GM18868 (cell line): Measurements from ENCODE around the gene UBA5.
A peak's percentile ranks its signal among the peaks of the same experiment; 100 is the strongest.

ENCODE experiments used
- ATAC-seq: cut with Tn5 transposase; IDR thresholded peaks from one replicate; pipeline ENCODE4 v1.9.1; 2021; ENCODE audit warnings: mild to moderate bottlenecking, moderate library complexity; ENCODE audit not compliant: unreplicated experiment

The UBA5 gene

DNA sequence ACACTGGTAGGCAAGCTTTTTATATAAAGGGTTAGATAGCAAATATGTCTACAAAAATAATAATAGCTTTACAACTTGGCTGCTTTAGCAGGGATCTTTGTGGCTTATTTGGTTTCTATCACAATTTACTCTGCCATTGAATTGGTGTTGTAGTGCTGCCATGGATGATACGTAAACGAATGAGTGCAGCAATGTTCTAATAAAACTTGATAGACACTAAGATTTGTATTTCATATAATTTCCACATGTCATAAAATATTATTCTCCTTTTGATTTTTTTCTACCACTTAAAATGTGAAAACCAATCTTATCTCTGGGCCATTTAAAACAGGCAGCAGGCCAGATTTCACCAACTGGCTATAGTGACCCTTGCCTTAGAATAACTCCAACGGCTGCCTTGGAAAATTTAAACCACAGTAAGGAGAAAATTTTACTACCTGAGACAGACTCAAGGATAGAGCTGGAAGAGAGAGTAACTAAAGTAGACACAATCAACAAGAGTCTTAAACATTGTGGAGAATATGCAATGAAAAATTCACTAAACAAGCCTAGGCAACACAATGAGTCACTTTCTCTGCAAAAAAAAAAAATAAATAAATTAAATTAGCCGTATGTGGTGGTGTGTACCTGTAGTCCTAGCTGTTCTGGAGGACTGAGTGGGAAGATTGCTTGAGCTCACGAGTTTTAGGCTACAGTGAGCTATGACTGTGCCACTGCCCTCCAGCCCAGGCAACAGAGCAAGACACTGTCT, 54.0 kb downstream of the UBA5 start:
- no peak for ATAC-seq

DNA sequence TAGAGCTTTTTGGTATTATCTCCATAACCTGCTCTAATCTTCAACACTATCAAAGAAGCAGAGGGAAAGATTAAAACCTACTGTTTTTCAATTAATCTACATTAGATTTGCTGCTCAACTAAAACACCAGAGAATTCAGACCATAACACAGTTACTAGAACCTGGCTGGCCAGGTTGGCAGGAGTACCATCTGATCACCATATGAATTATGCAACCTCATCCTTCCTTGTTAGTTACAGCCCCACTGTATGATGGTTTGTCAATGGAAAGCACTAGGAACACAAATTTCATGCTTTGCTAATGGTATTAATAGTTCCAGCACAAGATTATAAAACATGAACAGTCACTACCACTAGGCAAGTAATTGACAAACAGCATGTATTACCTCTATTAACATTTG, 56.2 kb downstream of the UBA5 start:
- ATAC-seq, result no peak

DNA sequence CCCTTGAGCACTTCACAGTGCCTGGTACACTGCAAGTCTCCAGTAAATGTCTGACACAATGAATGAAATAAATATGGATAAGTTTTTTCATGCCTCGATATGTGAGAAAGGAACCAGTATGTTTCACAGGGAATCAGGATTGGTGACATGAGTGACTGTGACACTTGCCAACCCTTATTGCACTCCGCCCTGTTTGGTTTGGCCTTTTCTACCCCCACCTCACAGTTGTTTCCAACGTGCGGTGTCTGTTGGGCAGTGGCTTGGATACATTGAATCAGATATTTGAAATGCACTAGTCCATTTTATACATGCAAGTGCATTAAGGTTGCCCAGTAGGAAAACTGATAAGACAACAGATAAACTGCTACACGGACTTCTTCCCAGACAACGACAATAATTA, 60.1 kb downstream of the UBA5 start:
- no peak for ATAC-seq

DNA sequence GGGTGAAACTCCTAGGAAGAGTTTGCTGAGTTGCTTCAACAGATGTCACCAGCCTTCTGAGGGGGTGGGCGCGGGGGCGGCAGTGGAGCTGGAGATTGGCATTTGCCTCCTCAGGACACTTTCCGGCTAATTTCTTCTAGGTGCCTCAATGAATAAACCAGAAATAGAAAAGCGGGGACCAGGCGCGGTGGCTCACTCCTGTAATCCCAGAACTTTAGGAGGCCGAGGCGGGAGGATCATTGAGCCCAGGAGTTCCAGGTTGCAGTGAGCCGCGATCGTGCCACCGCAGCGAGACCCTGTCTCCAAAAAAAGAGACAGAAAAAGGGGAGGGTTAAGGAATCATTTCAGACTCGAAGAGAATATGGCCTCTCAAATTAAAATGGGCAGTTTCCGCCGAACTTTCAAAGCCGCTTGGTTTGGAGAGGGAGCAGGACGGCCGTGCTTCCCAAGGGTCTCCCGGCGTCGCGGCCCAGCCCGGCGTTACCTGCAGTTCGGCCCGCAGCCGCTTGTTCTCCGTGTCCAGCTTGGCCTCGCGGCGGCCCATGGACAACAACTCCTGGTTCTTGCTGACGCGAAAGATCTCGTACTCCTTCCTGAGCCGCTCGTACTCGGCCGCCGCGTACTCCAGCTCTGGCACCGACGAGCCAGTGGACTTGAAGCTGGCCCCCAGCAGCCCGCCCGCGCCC, 61.5 kb downstream of the UBA5 start:
- peak; percentile 5 for ATAC-seq

DNA sequence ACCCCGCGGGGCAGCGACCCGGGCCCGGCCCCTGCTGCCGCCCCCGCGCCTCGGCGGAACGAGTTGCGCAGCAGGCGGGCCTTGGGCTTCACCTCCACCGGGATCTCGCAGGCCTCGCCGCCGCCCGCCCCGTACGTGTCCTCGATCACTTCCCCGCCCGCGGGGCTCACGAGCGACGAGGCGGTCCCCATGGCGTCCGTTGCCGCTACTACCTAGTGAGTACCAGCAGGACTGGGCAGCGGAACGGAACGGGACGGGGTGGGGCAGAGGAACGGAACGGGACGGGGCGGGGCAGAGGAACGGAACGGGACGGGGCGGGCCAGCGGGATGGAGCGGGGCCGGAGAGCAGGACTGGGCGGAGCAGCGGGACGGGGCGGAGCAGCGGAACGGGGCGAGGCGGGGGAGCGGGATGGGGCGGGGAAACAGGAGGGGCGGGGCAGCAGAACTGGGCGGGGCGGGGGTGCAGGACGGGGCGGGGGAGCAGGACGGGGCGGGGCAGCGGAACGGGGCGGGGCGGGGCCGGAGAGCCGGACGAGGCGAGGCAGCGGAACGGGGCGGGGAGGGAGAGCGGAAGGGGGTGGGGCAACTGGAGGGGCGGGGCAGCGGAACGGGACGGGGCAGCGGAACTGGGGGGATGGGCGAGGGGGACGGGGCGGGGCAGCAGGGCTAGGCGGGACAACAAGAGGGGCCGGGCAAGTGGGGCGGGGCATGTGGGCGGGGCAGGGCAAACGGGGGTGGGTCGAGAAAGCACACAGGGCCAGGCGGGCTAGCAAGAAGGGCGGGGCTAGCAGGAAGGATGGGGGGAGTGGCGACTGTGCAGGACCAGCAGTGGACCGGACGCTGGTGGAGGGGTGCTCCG, 62.3 kb downstream of the UBA5 start, which contains the start of gene NPHP3:
Gene NPHP3 (minus strand): TSS at position 245 of the 859 bp plus-strand sequence. CDS start 54 bp downstream, at position 191.
- ATAC-seq, result peak; percentile 81

DNA sequence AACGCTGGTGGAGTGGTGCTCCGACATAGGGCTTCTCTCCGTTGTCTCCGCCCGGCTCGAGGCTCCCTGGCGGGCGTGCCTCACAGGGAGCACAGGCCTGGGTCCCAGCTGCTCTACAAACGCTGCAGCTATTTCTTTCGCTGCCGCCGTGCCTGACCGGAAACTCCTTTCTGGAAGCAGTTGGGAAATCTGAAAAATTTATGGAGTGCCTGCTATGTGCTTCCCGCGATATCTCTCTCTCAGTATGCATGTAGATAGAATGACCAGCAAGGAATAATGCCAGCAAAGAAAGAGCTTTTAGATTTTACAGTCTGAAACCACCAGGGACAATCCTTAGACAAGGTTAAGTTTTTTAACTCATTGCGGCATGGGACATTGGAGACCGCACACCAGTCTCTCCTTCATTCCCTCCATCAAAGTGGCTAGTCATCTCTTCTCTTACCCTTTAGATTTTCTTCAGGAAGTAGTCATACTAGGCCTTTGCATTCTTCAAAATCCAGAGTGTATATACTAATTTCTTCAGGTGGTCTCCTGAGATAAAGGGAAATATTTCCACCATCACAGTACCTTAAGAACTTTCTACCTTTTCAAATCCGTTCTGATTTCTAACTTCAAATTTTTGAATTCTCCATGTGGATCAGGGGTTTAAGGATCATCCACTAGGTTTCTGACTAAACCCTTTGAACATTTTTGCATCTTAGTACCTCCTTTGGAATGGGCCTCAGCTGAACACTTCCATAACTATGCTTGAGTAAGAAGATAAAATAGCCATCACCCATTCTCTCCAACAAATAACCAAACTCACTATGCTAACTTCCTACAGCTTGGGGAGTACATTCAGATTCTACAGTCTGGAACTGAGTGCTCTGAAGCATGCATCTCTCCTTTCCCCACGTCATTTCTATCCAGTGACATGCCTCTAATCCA, 63.2 kb downstream of the UBA5 start:
- peak; percentile 1 for ATAC-seq

DNA sequence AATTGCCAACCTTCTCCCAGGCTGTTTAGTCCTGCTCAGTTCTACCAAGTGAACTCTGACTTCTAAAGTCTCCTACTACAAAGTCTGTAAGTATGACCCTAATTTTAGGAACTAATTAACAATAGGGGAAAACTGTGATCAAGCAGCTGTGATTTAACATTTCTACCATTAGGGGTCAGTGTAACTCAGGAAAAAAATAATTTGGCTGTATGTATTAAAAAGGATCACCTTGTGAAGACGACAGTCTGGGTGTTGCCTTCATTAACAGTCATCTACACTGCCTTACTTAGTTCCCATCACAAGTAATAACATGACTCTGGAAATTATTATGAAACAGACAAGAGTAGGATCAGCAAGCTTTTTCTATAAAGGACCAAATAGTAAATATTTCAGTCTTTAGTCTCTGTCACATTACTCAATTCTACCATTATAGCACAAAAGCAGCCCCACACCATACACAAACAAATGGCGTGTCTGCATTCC, 66.3 kb downstream of the UBA5 start:
- no peak for ATAC-seq
